Superior temporal gyrus (tissue), 1 donor: ENCODE results near the gene FKBP1A.
"Not testable (repeated sequence)": the region's sequence is repeated elsewhere in the genome, so short reads cannot be mapped to it uniquely, and the experiment has no call there.

Experiments
- DNase-seq: peaks from one replicate; pipeline ENCODE4 v3.0.0-alpha.2; 2016; ENCODE audit errors: extremely low spot score

FKBP1A gene

GRCh38 chr20:1364106-1364505 lies 28.7 kb downstream of the FKBP1A start:
- DNase-seq, result no peak

GRCh38 chr20:1363522-1363921 lies 29.3 kb downstream of the FKBP1A start:
- no peak for DNase-seq

GRCh38 chr20:1362484-1362883 lies 30.4 kb downstream of the FKBP1A start:
- DNase-seq, result no peak

GRCh38 chr20:1360094-1360846 lies 32.6 kb downstream of the FKBP1A start:
- no peak for DNase-seq

GRCh38 chr20:1357921-1358671 lies 34.8 kb downstream of the FKBP1A start:
- DNase-seq, result no peak

- DNase-seq, result no peak
Observed at GRCh38 chr20:1353956-1354355, 38.9 kb downstream of the FKBP1A start.

GRCh38 chr20:1346315-1346969 lies 46.4 kb downstream of the FKBP1A start:
- no peak for DNase-seq

- no peak for DNase-seq
Observed at GRCh38 chr20:1345756-1346093, 47.1 kb downstream of the FKBP1A start.

GRCh38 chr20:1345030-1345755 lies 47.7 kb downstream of the FKBP1A start:
- DNase-seq, result no peak

- DNase-seq, result not testable (repeated sequence)
Observed at GRCh38 chr20:1343446-1344124, 49.3 kb downstream of the FKBP1A start.

- DNase-seq, result peak; percentile 42
Observed at GRCh38 chr20:1341561-1342265, 51.1 kb downstream of the FKBP1A start.

GRCh38 chr20:1338801-1339200 lies 54.1 kb downstream of the FKBP1A start:
- no peak for DNase-seq

- DNase-seq, result no peak
Observed at GRCh38 chr20:1338096-1338495, 54.8 kb downstream of the FKBP1A start.

- no peak for DNase-seq
Observed at GRCh38 chr20:1337441-1337840, 55.4 kb downstream of the FKBP1A start.

- DNase-seq, result no peak
Observed at GRCh38 chr20:1336699-1337367, 56.0 kb downstream of the FKBP1A start.

GRCh38 chr20:1335961-1336698 lies 56.7 kb downstream of the FKBP1A start:
- no peak for DNase-seq

GRCh38 chr20:1334761-1335160 lies 58.1 kb downstream of the FKBP1A start:
- DNase-seq, result no peak

- DNase-seq, result no peak
Observed at GRCh38 chr20:1334370-1334731, 58.5 kb downstream of the FKBP1A start.

GRCh38 chr20:1333462-1334369 lies 59.1 kb downstream of the FKBP1A start:
- DNase-seq, result no peak
